D721Med (cell line): ENCODE results near the gene GLT8D2.

Source experiments
- DNase-seq: peaks from one replicate; pipeline ENCODE4 v3.0.0; 2011; ENCODE audit warnings: low spot score; ENCODE audit not compliant: insufficient read length
- FAIRE-seq: peaks from 2 replicates; lab custom pipeline; 2011; peaks lifted over from hg19 to GRCh38; lab: Jason Lieb, UNC
- TF ChIP-seq, protein P1 (sequence below): IDR thresholded peaks from 2 replicates; pipeline ENCODE4 v1.5.1; 2012; ENCODE audit warnings: mild to moderate bottlenecking, control low read depth; ENCODE audit not compliant: insufficient read depth; ENCODE audit errors: missing control alignments

Gene GLT8D2

DNA sequence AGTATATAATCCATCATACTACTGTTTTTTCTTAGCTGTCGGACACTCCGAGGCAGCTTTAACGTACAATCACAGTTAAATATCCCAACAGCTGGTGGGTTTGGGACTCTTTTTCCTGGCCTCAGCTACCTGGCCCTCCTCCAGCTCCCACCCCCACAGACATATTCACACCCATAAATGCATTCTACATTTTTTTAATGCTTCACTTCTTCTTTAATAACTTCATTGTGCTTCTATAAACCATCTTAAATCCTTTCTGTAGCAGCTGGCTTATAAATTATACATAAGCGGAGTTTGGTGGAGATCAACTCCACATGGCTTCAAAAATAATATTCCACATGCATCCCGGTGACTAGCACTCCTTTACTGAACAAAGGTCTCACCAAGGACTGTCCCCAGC, 51.0 kb downstream of the GLT8D2 start:
- FAIRE-seq (no peak), DNase-seq (no peak)
- TF ChIP-seq, protein P1, sequence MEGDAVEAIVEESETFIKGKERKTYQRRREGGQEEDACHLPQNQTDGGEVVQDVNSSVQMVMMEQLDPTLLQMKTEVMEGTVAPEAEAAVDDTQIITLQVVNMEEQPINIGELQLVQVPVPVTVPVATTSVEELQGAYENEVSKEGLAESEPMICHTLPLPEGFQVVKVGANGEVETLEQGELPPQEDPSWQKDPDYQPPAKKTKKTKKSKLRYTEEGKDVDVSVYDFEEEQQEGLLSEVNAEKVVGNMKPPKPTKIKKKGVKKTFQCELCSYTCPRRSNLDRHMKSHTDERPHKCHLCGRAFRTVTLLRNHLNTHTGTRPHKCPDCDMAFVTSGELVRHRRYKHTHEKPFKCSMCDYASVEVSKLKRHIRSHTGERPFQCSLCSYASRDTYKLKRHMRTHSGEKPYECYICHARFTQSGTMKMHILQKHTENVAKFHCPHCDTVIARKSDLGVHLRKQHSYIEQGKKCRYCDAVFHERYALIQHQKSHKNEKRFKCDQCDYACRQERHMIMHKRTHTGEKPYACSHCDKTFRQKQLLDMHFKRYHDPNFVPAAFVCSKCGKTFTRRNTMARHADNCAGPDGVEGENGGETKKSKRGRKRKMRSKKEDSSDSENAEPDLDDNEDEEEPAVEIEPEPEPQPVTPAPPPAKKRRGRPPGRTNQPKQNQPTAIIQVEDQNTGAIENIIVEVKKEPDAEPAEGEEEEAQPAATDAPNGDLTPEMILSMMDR, result no peak

DNA sequence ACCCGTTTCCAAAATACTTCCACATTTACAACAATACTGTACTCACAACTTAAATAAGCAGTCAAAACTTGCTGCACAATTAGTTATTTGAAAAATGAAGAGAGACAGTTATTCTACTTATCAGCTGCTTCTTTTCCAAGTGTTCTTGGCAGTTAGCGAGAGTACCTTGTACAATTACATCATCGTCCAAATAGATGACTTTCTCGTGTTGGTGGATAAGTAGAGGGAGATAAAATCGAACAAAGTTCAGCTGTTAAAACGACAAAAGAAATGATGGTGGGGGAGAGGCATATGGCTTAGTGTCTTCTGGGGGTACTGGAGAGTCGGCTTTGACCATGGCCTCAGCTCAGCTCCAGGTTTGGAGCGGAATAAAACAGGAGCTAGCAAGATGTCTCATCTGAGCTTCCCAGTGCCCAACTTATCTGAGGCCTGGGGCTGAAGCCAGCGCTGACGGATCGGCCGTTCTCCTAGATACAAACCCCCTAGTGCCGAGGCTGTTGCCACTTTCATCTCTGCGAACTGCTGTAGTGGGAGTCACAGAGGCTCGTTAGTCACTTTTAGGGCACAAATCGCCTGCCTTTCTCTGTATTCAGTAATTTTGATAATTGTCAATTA, 52.6 kb downstream of the GLT8D2 start:
- FAIRE-seq (no peak), DNase-seq (no peak)
- TF ChIP-seq, protein P1, result no peak

DNA sequence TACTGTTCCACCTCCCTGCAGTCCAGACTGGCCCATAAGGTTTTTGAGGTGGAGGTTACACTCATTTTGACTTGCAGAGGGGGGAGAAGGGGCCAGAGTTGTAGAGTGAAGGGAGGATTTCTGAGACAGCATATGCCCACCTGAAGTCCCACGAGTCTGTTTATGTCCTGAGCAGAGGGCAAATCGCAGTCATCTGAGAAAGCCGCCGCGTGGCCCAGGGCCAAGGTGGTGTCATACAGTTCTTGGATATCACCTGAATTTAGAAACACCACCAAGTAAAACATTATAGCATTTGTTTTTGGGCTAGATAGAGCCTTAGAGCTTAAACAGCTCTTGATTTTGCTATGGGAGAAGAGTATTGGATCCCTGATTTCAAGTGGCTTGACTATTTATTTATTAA, 53.4 kb downstream of the GLT8D2 start:
- DNase-seq (no peak), FAIRE-seq (no peak)
- TF ChIP-seq, protein P1, result no peak

DNA sequence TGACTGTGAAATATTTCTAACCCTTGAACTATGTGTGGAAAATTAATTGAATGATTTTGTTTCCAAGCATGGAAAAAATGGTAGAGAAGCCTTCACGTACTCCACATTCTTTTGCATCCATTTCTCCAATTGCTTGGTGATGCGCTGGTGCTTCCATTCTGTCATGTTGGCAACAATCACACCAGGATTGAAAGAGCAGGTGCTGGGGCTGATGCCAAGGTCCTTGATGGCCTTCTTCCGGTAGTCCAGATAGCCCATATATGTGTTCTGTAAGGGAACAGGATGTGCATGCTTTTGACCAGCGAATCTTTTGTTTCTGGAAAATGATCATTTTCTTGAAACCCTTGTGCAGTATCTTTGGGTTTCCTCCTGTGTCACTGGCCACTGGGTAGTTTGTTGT, 55.8 kb downstream of the GLT8D2 start:
- TF ChIP-seq, protein P1, result no peak
- FAIRE-seq, result no peak

DNA sequence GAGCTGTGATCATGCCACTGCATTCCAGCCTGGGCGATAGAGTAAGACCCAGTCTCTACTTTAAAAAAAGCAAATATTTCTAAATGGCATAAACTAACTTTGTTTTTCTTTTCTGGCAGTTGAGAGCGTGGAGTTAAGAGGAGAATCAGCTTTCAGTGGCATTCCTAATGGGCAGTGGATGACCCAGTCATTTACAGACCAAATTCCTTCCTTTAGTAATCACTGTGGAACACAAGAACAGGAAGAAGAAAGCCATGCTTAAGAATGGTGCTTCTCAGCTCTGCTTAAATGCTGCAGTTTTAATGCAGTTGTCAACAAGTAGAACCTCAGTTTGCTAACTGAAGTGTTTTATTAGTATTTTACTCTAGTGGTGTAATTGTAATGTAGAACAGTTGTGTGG, 63.2 kb downstream of the GLT8D2 start:
- TF ChIP-seq, protein P1, result no peak
- DNase-seq, result no peak
- no peak for FAIRE-seq

More for the DNA sequence above, 55.8 kb downstream of the GLT8D2 start:
- no peak for DNase-seq

DNA sequence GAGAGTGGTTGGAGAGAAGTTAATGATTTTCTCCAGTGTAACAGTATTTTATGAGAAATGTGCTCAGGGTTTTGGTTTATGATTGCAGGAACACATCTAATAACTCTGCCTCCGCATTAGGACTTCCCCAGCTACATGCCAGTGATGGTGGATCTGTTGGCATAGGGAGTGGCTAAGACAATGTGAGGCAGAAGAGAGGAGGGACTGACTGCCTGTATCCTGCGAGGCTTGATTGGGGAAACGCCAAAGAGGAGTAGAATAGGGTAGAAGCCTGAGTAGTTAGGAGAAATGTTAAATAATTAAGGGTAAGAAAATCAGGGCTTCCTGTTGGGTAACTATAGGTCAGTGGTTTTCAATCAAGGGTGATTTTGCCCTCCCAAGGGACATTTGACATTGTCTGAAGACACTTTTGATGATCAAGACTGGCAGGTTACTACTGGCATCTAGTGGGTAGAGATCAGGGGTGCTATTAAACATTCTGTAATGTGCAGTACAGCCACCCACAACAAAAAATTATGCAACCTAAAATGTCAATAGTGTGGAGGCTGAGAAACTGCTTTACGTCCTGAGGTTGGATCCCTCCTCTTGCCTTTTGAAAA, 71.5 kb downstream of the GLT8D2 start:
- DNase-seq (no peak), FAIRE-seq (no peak)
- TF ChIP-seq, protein P1, result no peak

DNA sequence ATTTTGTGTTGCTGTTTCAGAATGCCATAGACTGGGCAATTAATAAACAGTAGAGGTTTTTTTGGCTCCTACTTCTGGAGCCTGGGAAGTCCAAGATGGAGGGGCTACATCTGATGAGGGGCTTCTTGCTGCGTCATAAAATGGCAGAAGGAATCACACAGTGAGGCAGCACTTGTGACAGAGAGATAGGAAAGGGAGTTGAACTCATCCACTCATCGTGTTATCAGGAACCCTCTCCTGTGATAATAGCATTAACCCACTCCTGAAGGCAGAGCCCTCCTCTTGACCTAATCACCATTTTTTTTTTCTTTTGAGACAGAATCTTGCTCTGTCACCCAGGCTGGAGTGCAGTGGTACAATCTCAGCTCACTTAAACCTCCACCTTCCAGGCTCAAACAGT, 74.6 kb downstream of the GLT8D2 start:
- TF ChIP-seq, protein P1, result no peak
- DNase-seq (no peak), FAIRE-seq (no peak)
